GM21515 (cell line): Measurements from ENCODE around the gene AZIN2.
"Not testable (repeated sequence)": the region's sequence is repeated elsewhere in the genome, so short reads cannot be mapped to it uniquely, and the experiment has no call there.

Experiments
- ATAC-seq: cut with Tn5 transposase; IDR thresholded peaks from one replicate; pipeline ENCODE4 v1.9.1; 2021; ENCODE audit not compliant: unreplicated experiment

The AZIN2 gene

GRCh38 chr1:33093004-33093403 lies 12.1 kb downstream of the AZIN2 start:
- no peak for ATAC-seq

DNA sequence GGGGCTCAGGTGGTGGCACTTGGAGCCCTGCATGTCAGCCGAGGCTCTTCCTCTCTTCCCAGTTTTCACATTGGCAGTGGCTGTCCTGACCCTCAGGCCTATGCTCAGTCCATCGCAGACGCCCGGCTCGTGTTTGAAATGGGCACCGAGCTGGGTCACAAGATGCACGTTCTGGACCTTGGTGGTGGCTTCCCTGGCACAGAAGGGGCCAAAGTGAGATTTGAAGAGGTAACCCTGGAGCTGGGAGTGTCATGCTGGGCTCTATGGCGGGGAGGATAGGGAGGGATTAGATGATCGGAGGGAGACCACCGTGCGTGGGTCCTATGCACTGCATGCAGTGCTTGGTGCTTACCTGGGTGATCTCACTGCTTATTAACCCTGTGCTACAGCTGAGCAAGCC lies 13.5 kb downstream of the AZIN2 start:
- ATAC-seq, result no peak

GRCh38 chr1:33094971-33095604 lies 14.1 kb downstream of the AZIN2 start:
- no peak for ATAC-seq

- ATAC-seq, result no peak
Measured at GRCh38 chr1:33096363-33097005, 15.5 kb downstream of the AZIN2 start.

DNA sequence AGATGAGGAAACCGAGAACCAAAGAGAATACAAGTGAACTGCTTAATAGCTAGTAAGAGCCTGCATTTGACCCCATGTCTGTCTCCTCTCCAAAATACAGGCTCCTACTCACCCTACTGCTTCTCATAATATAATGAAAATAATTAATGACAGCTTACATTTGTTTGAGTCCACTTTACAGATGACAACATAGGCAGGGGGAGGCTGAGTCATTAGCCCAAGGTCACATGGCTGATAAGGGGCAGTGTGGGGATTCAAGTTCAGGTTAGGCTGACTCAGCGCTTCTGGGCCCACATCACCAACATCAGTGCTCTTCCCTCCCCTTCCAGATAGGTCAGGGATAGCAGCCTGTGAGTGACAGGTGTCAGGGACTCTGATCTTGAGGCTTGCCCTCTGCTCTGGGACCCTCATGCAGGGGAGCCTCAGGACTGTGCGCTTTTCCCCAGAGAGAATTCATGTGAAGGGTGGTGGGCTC lies 16.2 kb downstream of the AZIN2 start:
- no peak for ATAC-seq

GRCh38 chr1:33097762-33098161 lies 16.8 kb downstream of the AZIN2 start:
- no peak for ATAC-seq

DNA sequence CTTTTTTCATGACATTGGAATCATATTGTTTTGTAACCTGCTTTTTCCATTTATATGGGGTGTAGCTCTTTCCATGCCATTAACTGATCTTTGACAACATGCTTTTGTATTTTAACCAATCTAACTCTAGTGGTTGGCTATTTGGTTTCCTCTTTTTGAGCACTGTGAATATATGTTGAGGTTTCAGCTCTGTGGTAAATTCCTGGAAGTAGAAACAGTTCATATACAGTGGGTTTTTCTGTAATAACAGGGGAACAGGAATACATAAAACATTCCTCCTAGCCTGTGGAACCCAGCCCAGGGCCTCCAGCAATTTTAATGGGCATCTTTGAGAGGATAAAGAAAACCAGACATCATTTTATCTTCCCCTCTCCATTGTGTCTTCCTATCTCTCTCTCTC lies 17.4 kb downstream of the AZIN2 start:
- ATAC-seq, result no peak

- no peak for ATAC-seq
Measured at GRCh38 chr1:33099290-33100118, 18.6 kb downstream of the AZIN2 start.

GRCh38 chr1:33100119-33100415 lies 19.1 kb downstream of the AZIN2 start:
- not testable (repeated sequence) for ATAC-seq

DNA sequence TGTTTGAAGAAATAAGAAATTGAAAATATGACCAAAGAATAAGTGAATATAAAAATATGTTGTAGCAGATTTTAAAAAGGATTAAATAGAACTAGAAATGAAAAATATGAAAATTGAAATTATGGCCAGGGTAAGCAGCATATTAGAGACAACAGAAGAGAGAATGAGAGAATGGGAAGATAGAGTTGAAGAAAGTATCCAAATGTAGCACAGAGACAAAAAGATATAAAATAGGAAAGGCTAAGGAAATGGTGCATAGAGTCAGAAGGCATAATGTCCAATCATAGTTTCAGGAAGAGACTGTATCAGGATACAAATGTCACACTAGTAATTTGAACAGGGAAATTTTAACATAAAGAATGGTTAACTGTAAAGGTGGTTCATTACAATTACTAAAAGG lies 29.5 kb downstream of the AZIN2 start:
- no peak for ATAC-seq

DNA sequence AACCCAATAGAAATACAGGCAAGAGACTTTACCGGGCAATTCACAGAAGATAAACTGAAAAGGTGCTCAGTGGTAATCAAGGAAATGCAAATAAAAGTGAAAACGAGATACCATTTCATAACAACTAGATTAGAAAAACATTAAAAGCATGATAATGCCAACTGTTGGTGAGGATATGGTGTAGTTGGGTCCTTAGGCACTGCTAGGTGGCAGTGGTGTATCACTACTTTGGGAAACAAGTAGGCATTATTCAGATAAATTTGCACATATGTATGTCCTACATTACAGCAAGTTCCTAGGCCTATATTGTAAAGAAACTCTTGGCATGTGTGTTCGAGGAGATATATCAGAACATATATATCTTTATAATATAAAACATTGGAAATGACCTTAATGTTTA lies 31.0 kb downstream of the AZIN2 start:
- no peak for ATAC-seq

DNA sequence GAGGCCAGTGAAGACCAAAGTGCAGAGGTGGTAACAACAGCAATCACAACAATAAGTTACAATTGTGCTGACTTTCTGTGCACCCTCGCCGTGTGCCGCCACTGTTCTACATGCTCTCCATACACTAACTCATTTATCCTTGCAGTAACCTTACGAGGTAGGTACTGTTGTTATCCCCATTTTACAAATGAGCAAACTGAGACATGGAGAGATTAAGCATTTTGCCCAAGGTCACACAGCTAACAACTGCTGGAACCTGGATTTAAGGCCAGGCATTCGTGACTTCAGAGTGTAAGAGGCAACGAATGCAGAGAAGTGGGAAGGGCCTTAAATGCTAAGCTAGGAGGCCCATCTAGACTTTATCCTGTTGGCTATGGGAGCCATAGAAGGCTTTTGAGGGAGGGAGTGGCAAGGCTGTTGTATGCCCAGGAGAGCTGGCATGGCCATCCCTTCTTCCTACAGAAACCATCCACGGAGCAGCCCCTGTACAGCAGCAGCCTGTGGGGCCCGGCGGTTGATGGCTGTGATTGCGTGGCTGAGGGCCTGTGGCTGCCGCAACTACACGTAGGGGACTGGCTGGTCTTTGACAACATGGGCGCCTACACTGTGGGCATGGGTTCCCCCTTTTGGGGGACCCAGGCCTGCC lies 36.6 kb downstream of the AZIN2 start:
- ATAC-seq, result no peak

DNA sequence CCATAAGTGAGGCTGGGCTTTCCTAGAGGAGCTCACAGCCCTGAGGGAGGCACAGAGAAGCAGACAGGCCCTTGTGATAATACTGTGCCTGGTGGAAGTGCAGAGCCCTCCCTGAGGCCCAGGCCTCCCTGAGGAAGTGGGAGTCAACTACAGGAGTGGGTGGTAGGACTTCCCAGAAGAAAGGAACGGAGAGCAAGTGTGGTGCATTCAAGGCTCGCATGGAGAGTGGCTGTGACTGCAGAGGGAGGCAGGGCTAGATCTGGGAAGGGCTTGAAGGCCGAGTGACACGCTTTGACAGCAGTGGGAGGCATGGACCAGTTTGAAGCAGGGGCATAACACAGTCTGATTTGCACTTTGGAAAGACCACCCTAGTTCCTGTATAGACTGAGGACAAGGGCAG lies 37.3 kb downstream of the AZIN2 start:
- ATAC-seq, result no peak

- ATAC-seq, result no peak
Measured at GRCh38 chr1:33119050-33119449, 38.1 kb downstream of the AZIN2 start.

DNA sequence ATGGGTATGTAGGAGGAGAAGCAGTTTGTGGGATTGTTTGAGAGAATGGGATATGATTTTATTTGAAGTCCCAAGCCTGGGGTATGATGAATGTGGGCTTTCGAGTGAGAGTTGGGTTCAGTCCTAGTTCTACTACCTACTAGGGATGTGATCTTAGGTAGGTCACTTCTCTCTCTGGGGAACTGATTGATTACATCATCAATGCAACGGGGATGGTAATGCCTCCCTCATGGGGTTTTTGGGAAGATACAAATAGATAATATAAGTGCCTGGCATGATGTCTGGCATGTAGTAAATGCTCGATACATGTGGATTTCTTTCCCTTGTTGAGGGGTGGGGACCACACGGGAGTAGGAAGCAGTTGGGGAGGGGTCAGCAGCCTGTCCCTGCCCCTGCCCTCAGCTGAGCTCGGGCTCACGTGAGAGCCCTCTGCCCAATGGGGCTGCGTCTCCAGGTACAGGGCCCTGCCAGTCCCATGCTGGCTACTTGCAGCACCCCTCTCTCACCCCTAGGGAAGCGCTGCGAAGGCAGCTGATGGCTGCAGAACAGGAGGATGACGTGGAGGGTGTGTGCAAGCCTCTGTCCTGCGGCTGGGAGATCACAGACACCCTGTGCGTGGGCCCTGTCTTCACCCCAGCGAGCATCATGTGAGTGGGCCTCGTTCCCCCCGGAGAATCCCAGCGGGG lies 38.7 kb downstream of the AZIN2 start:
- ATAC-seq, result no peak

GRCh38 chr1:33120436-33121231 lies 39.7 kb downstream of the AZIN2 start:
- ATAC-seq, result no peak

- no peak for ATAC-seq
Measured at GRCh38 chr1:33121728-33122127, 40.8 kb downstream of the AZIN2 start.

DNA sequence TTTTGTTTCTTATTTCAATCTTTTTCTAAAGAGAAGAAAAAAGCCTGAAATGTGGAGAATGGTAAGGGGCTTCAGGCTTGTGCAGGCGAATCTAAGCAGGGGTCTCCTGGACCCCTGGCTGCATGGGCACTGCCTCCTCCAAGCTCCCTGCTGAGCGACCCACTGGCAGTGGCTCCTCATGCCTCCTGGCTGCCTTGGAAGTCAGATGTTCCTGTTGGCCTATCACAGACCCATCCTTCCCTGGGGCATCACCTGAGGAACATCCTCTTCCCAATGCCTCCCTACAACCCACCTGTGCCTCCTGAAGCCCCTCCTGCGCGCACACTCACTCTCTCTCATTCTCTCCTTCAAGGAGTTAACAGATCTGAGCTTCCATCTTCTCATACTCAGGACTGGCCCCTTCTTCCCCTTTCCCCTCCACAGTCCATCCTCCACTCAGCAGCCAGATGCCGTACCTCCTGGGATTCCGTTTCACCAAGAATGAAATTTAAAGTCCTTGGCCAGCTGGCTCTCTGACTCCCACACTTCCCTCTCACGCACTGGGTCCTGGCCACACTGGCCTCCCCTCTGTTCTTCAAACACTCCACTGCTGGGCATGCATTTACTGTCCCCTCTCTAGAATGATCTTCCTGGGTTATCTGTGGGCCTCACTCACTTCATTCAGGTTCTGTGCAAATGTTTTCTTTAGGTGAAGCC lies 41.7 kb downstream of the AZIN2 start:
- no peak for ATAC-seq

DNA sequence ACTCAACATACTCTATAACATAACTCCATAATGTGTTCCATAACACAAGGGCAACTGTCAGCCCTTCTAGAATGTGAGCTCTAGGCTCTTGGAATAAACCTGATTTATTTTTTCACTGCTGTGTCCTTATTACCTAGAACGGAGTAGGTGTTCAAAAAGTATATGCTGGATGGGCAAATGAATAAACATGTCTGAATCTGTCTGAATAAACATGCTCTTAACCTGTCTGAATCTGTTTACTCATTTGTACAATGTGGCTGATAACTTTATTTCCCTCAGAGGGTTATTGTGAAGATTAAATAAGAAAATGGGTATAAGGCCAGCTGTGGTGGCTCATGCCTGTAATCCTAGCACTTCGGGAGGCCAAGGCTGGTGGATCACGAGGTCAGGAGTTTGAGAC lies 42.3 kb downstream of the AZIN2 start:
- no peak for ATAC-seq

DNA sequence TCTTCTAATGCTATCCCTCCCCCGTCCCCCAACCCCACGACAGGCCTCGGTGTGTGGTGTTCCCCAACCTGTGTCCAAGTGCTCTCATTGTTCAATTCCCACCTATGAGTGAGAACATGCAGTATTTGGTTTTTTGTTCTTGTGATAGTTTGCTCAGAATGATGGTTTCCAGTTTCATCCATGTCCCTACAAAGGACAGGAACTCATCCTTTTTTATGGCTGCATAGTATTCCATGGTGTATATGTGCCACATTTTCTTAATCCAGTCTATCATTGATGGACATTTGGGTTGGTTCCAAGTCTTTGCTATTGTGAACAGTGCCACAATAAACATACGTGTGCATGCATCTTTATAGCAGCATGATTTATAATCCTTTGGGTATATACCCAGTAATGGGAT lies 43.7 kb downstream of the AZIN2 start:
- ATAC-seq, result not testable (repeated sequence)
